HG03378 (cell line): Measurements from ENCODE around the gene RPL13.
"Not testable (repeated sequence)": the region's sequence is repeated elsewhere in the genome, so short reads cannot be mapped to it uniquely, and the experiment has no call there.

Experiments
- ATAC-seq: cut with Tn5 transposase; IDR thresholded peaks from one replicate; pipeline ENCODE4 v1.9.1; 2021; ENCODE audit warnings: mild to moderate bottlenecking, moderate library complexity; ENCODE audit not compliant: unreplicated experiment

The RPL13 gene

GRCh38 chr16:89575247-89576152, 15.0 kb downstream of the RPL13 start, which contains the start of gene CPNE7:
CPNE7 (plus strand) TSS chr16:89575758; CDS start chr16:89575898, 140 bp downstream.
- ATAC-seq: no peak

GRCh38 chr16:89576153-89577054, 15.9 kb downstream of the RPL13 start:
- no peak for ATAC-seq

GRCh38 chr16:89577055-89577759, 16.7 kb downstream of the RPL13 start:
- ATAC-seq: no peak

- ATAC-seq: no peak
Measured at GRCh38 chr16:89579351-89579750, 18.9 kb downstream of the RPL13 start.

GRCh38 chr16:89581045-89581695, 20.7 kb downstream of the RPL13 start:
- no peak for ATAC-seq

- ATAC-seq: no peak
Measured at GRCh38 chr16:89581861-89582563, 21.5 kb downstream of the RPL13 start.

- no peak for ATAC-seq
Measured at GRCh38 chr16:89582614-89583196, 22.2 kb downstream of the RPL13 start.

GRCh38 chr16:89583197-89583894, 22.9 kb downstream of the RPL13 start:
- ATAC-seq: no peak

GRCh38 chr16:89583895-89584644, 23.6 kb downstream of the RPL13 start:
- no peak for ATAC-seq

- ATAC-seq: no peak
Measured at GRCh38 chr16:89584768-89585549, 24.5 kb downstream of the RPL13 start.

GRCh38 chr16:89586218-89586617, 25.7 kb downstream of the RPL13 start:
- ATAC-seq: no peak

- ATAC-seq: no peak
Measured at GRCh38 chr16:89586853-89587252, 26.4 kb downstream of the RPL13 start.

- ATAC-seq: not testable (repeated sequence)
Measured at GRCh38 chr16:89587676-89588075, 27.2 kb downstream of the RPL13 start.

GRCh38 chr16:89588413-89589109, 28.1 kb downstream of the RPL13 start:
- no peak for ATAC-seq

GRCh38 chr16:89589241-89589926, 28.9 kb downstream of the RPL13 start:
- no peak for ATAC-seq

GRCh38 chr16:89593841-89594240, 33.4 kb downstream of the RPL13 start:
- no peak for ATAC-seq
